Neural progenitor cell (in vitro differentiated cells): ENCODE measurements around the gene CTTN. TPM values are rescaled to one million over a fixed set of nuclear protein-coding genes. Genes with fewer than 3 reads are reported as not detected.

Experiments used
- DNase-seq: peaks from one replicate; pipeline ENCODE4 v3.0.0-alpha.2; 2016; ENCODE audit warnings: low spot score
- H2AFZ ChIP-seq: fragments of 200-600 bp; sonication (generic); replicated peaks from 2 replicates; pipeline ENCODE4 v1.6.1; 2016; ENCODE audit warnings: antibody characterized with exemption
- H3F3A ChIP-seq: fragments of 200-600 bp; sonication (generic); 2 replicates; pipeline ENCODE4 v1.6.1; 2016; ENCODE audit warnings: antibody characterized with exemption, low read depth
- H3K27ac ChIP-seq: fragments of 200-600 bp; sonication (generic); 2 replicates; pipeline ENCODE4 v1.5.1; 2016; ENCODE audit warnings: mild to moderate bottlenecking
- H3K27me3 ChIP-seq: fragments of 200-600 bp; sonication (generic); 2 replicates; pipeline ENCODE4 v1.6.1; 2016; ENCODE audit warnings: mild to moderate bottlenecking, moderate library complexity
- H3K36me3 ChIP-seq: fragments of 200-600 bp; sonication (generic); 2 replicates; pipeline ENCODE4 v1.5.1; 2016
- H3K4me1 ChIP-seq: fragments of 200-600 bp; sonication (generic); 2 replicates; pipeline ENCODE4 v1.6.1; 2016; ENCODE audit warnings: mixed run types
- H3K4me2 ChIP-seq: fragments of 200-600 bp; sonication (generic); 2 replicates; pipeline ENCODE4 v1.6.1; 2016
- H3K4me3 ChIP-seq: fragments of 200-600 bp; sonication (generic); 2 replicates; pipeline ENCODE4 v1.5.1; 2016
- H3K79me2 ChIP-seq: fragments of 200-600 bp; sonication (generic); 2 replicates; pipeline ENCODE4 v1.6.1; 2016; ENCODE audit warnings: low read depth
- H3K9ac ChIP-seq: fragments of 200-600 bp; sonication (generic); 2 replicates; pipeline ENCODE4 v1.6.1; 2016
- H3K9me3 ChIP-seq: fragments of 200-600 bp; sonication (generic); 2 replicates; pipeline ENCODE4 v1.5.1; 2016; ENCODE audit warnings: low read depth
- H4K20me1 ChIP-seq: fragments of 200-600 bp; sonication (generic); 2 replicates; pipeline ENCODE4 v1.6.1; 2016; ENCODE audit warnings: low read depth
- H3K27ac Mint-ChIP-seq: 3 replicates; pipeline ENCODE4 v1.8.0; 2021; ENCODE audit warnings: mixed read lengths
- H3K27me3 Mint-ChIP-seq: 2 replicates; pipeline ENCODE4 v1.8.0; 2022; ENCODE audit warnings: low read depth, mild to moderate bottlenecking, inconsistent platforms, moderate library complexity, mixed read lengths; ENCODE audit not compliant: insufficient read depth
- H3K36me3 Mint-ChIP-seq: 3 replicates; pipeline ENCODE4 v1.8.0; 2021; ENCODE audit warnings: mixed read lengths
- H3K4me1 Mint-ChIP-seq: 3 replicates; pipeline ENCODE4 v1.8.0; 2021; ENCODE audit warnings: mixed read lengths
- H3K4me3 Mint-ChIP-seq: 3 replicates; pipeline ENCODE4 v1.8.0; 2021; ENCODE audit warnings: mild to moderate bottlenecking, moderate library complexity, mixed read lengths
- H3K9me3 Mint-ChIP-seq: 3 replicates; pipeline ENCODE4 v1.8.0; 2020; ENCODE audit warnings: mixed read lengths
- CTCF ChIP-seq: fragments of 200-600 bp; sonication (generic); IDR thresholded peaks from 2 replicates; pipeline ENCODE4 v1.5.1; 2017; ENCODE audit warnings: antibody characterized with exemption, mild to moderate bottlenecking
- EZH2 ChIP-seq: fragments of 200-600 bp; sonication (generic); IDR thresholded peaks from 2 replicates; pipeline ENCODE4 v1.6.1; 2017; ENCODE audit warnings: antibody characterized with exemption, mild to moderate bottlenecking, moderate library complexity
- EZH2phosphoT487 ChIP-seq: fragments of 200-600 bp; sonication (generic); IDR thresholded peaks from 2 replicates; pipeline ENCODE4 v1.6.1; 2017; ENCODE audit warnings: antibody characterized with exemption
- total RNA-seq: library from RNA; depleted of rRNA; stranded (reverse); fragments of >200 nt; gene quantifications from 2 replicates; pipeline ENCODE4 v1.2.3, GENCODE V29; 2015; ENCODE audit warnings: low replicate concordance

The CTTN gene
- total RNA-seq, 1 donor from 2014 or later = 200 TPM

- H3F3A ChIP-seq = no peaks in the 10 kb centered on the region
- H3K27me3 ChIP-seq = no peaks in the 10 kb centered on the region
- H3K36me3 Mint-ChIP-seq = peaks cover 27% of the 10 kb centered on the region
- H3K36me3 ChIP-seq = no peaks in the 10 kb centered on the region
- H3K27me3 Mint-ChIP-seq = peaks cover 4% of the 10 kb centered on the region
- H3K27ac Mint-ChIP-seq = no peak overlapping the region
- H3K4me2 ChIP-seq = no peak overlapping the region
- H2AFZ ChIP-seq = no peak overlapping the region
- H3K9me3 Mint-ChIP-seq = no peaks in the 10 kb centered on the region
- peaks cover 2% of the 10 kb centered on the region for H4K20me1 ChIP-seq
- H3K4me3 Mint-ChIP-seq = no peak overlapping the region
- H3K4me1 Mint-ChIP-seq = no peaks in the 10 kb centered on the region
- H3K4me1 ChIP-seq = no peaks in the 10 kb centered on the region
- H3K4me3 ChIP-seq = no peak overlapping the region
- TF ChIP-seq EZH2 = no peak
- no peak for TF ChIP-seq CTCF
- TF ChIP-seq EZH2phosphoT487 = no peak
- H3K9me3 ChIP-seq = no peaks in the 10 kb centered on the region
- DNase-seq = no peak
- H3K79me2 ChIP-seq = no peaks in the 10 kb centered on the region
- H3K27ac ChIP-seq = no peak overlapping the region
- H3K9ac ChIP-seq = no peak overlapping the region
Measured at GRCh38 chr11:70427436-70427835, 29.1 kb downstream of the CTTN start.

GRCh38 chr11:70428701-70429427 lies 30.5 kb downstream of the CTTN start:
- H3K9me3 Mint-ChIP-seq = no peaks in the 10 kb centered on the region
- no peak overlapping the region for H3K4me3 Mint-ChIP-seq
- H3K4me1 Mint-ChIP-seq = no peaks in the 10 kb centered on the region
- Histone ChIP-seq H2AFZ (no peak overlapping the region), H3F3A (no peaks in the 10 kb centered on the region), H3K36me3 (no peaks in the 10 kb centered on the region), H3K27ac (no peak overlapping the region), H3K9ac (no peak overlapping the region), H4K20me1 (peaks cover 2% of the 10 kb centered on the region), H3K9me3 (no peaks in the 10 kb centered on the region), H3K4me1 (no peaks in the 10 kb centered on the region), H3K4me3 (no peak overlapping the region), H3K4me2 (no peak overlapping the region), H3K27me3 (no peaks in the 10 kb centered on the region), H3K79me2 (no peaks in the 10 kb centered on the region)
- DNase-seq = no peak
- no peak overlapping the region for H3K27ac Mint-ChIP-seq
- peaks cover 4% of the 10 kb centered on the region for H3K27me3 Mint-ChIP-seq
- H3K36me3 Mint-ChIP-seq = peaks cover 28% of the 10 kb centered on the region
- TF ChIP-seq EZH2phosphoT487 = no peak

GRCh38 chr11:70429428-70429705 lies 31.0 kb downstream of the CTTN start:
- no peak for DNase-seq
- peaks cover 28% of the 10 kb centered on the region for H3K36me3 Mint-ChIP-seq
- H3K27ac Mint-ChIP-seq = no peak overlapping the region
- Histone ChIP-seq H3K27ac (no peak overlapping the region), H3K27me3 (no peaks in the 10 kb centered on the region), H4K20me1 (peaks cover 2% of the 10 kb centered on the region), H3K4me2 (no peak overlapping the region), H3K4me3 (no peak overlapping the region), H3K9ac (no peak overlapping the region), H3K4me1 (no peaks in the 10 kb centered on the region), H3K36me3 (no peaks in the 10 kb centered on the region), H2AFZ (no peak overlapping the region), H3K79me2 (no peaks in the 10 kb centered on the region), H3K9me3 (no peaks in the 10 kb centered on the region), H3F3A (no peaks in the 10 kb centered on the region)
- TF ChIP-seq EZH2phosphoT487 (no peak), EZH2 (no peak), CTCF (no peak)
- H3K4me3 Mint-ChIP-seq = no peak overlapping the region
- H3K4me1 Mint-ChIP-seq = no peaks in the 10 kb centered on the region
- peaks cover 4% of the 10 kb centered on the region for H3K27me3 Mint-ChIP-seq
- H3K9me3 Mint-ChIP-seq = no peaks in the 10 kb centered on the region

- Histone ChIP-seq H3K27ac (no peak overlapping the region), H3K79me2 (no peaks in the 10 kb centered on the region), H3F3A (no peaks in the 10 kb centered on the region), H3K4me1 (no peaks in the 10 kb centered on the region), H3K4me3 (no peak overlapping the region), H4K20me1 (no peaks in the 10 kb centered on the region), H3K27me3 (no peaks in the 10 kb centered on the region), H2AFZ (no peak overlapping the region), H3K4me2 (no peak overlapping the region), H3K9me3 (no peaks in the 10 kb centered on the region), H3K9ac (no peak overlapping the region), H3K36me3 (no peaks in the 10 kb centered on the region)
- TF ChIP-seq EZH2 (no peak), EZH2phosphoT487 (no peak), CTCF (no peak)
- peaks cover 29% of the 10 kb centered on the region for H3K36me3 Mint-ChIP-seq
- DNase-seq = no peak
- no peak overlapping the region for H3K4me3 Mint-ChIP-seq
- no peaks in the 10 kb centered on the region for H3K9me3 Mint-ChIP-seq
- no peak overlapping the region for H3K27ac Mint-ChIP-seq
- H3K4me1 Mint-ChIP-seq = no peaks in the 10 kb centered on the region
- peaks cover 4% of the 10 kb centered on the region for H3K27me3 Mint-ChIP-seq
Measured at GRCh38 chr11:70429724-70430521, 31.6 kb downstream of the CTTN start.
